Measurements from ENCODE around the gene TRMT112. TPM values are rescaled to one million over a fixed set of nuclear protein-coding genes. Genes with fewer than 3 reads are reported as not detected.

TRMT112 gene
- total RNA-seq (95.6 TPM), polyA plus RNA-seq (100 to 1,000 TPM; 418 to 512 (median 480) TPM)

- peak; percentile 81 for ATAC-seq (ENCODE audit: low read depth in 2 of 2)
- no peaks in the 10 kb centered on the region for H3K9me3 ChIP-seq (ENCODE audit: control insufficient read depth in 2 of 2, low read length in 2 of 2)
- H3K4me1 ChIP-seq (ENCODE audit: control insufficient read depth, insufficient read depth, low read length, poor library complexity, severe bottlenecking) = peaks cover 31% of the 10 kb centered on the region
- peaks cover 27% of the 10 kb centered on the region for H3K36me3 Mint-ChIP-seq
- H3K4me3 Mint-ChIP-seq = peak within 1 kb of the TSS; percentile 93 to 97 (median 96)
- no peaks in the 10 kb centered on the region for H3K27me3 Mint-ChIP-seq
- H3K36me3 ChIP-seq (ENCODE audit: control insufficient read depth, insufficient read depth, low read length) = peaks cover 8% of the 10 kb centered on the region
- peaks cover 0 to 2% (median 0%) of the 10 kb centered on the region in 7 donors for H3K9me3 Mint-ChIP-seq
- peaks cover 0 to 54% (median 32%) of the 10 kb centered on the region in 4 donors for H3K4me1 Mint-ChIP-seq
- DNase-seq = peak; percentile 98
- H3K27me3 ChIP-seq (ENCODE audit: control insufficient read depth, insufficient read depth, low read length) = no peaks in the 10 kb centered on the region
- H3K4me3 ChIP-seq (ENCODE audit: low read depth, low read length) = peak within 1 kb of the TSS; percentile 89
- H3K27ac Mint-ChIP-seq = peak within 1 kb of the TSS; percentile 99 to 100 (median 100)
- H3K27ac ChIP-seq (ENCODE audit: insufficient read depth, low read length, poor library complexity, severe bottlenecking) = peak within 1 kb of the TSS; percentile 98
Measured at GRCh38 chr11:64317325-64317960, at the start of gene TRMT112. Gene TRMT112 (minus strand): TSS chr11:64317559. CDS start chr11:64317526, 33 bp downstream.

- H3K36me3 Mint-ChIP-seq = peaks cover 27% of the 10 kb centered on the region
- H3K27me3 ChIP-seq (ENCODE audit: control insufficient read depth, insufficient read depth, low read length) = no peaks in the 10 kb centered on the region
- no peaks in the 10 kb centered on the region for H3K9me3 Mint-ChIP-seq
- no peak overlapping the region for H3K27ac Mint-ChIP-seq
- DNase-seq (no peak), ATAC-seq (ENCODE audit: low read depth in 2 of 2) (no peak)
- H3K4me1 ChIP-seq (ENCODE audit: control insufficient read depth, insufficient read depth, low read length, poor library complexity, severe bottlenecking) = no peaks in the 10 kb centered on the region
- H3K4me1 Mint-ChIP-seq = peaks cover 0 to 6% (median 4%) of the 10 kb centered on the region in 4 donors
- no peaks in the 10 kb centered on the region for H3K9me3 ChIP-seq (ENCODE audit: control insufficient read depth in 2 of 2, low read length in 2 of 2)
- no peak overlapping the region for H3K27ac ChIP-seq (ENCODE audit: insufficient read depth, low read length, poor library complexity, severe bottlenecking)
- H3K27me3 Mint-ChIP-seq = no peaks in the 10 kb centered on the region
- H3K4me3 Mint-ChIP-seq = peak overlapping the region in 1 of 4 donors; percentile 4
- no peak overlapping the region for H3K4me3 ChIP-seq (ENCODE audit: low read depth, low read length)
- H3K36me3 ChIP-seq (ENCODE audit: control insufficient read depth, insufficient read depth, low read length) = peaks cover 55% of the 10 kb centered on the region
Measured at GRCh38 chr11:64366751-64367150, 49.4 kb upstream of the TRMT112 start.

- DNase-seq = no peak
- Mint-ChIP-seq H3K27ac (no peak overlapping the region), H3K4me3 (no peak overlapping the region), H3K27me3 (no peaks in the 10 kb centered on the region), H3K36me3 (peaks cover 26% of the 10 kb centered on the region), H3K4me1 (peaks cover 0 to 18% (median 10%) of the 10 kb centered on the region in 4 donors), H3K9me3 (no peaks in the 10 kb centered on the region)
- no peaks in the 10 kb centered on the region for H3K27me3 ChIP-seq (ENCODE audit: control insufficient read depth, insufficient read depth, low read length)
- no peak overlapping the region for H3K4me3 ChIP-seq (ENCODE audit: low read depth, low read length)
- H3K9me3 ChIP-seq (ENCODE audit: control insufficient read depth in 2 of 2, low read length in 2 of 2) = no peaks in the 10 kb centered on the region
- ATAC-seq (ENCODE audit: low read depth in 2 of 2) = no peak
- H3K27ac ChIP-seq (ENCODE audit: insufficient read depth, low read length, poor library complexity, severe bottlenecking) = no peak overlapping the region
- H3K4me1 ChIP-seq (ENCODE audit: control insufficient read depth, insufficient read depth, low read length, poor library complexity, severe bottlenecking) = peaks cover 3% of the 10 kb centered on the region
- peaks cover 65% of the 10 kb centered on the region for H3K36me3 ChIP-seq (ENCODE audit: control insufficient read depth, insufficient read depth, low read length)
Measured at GRCh38 chr11:64364911-64365310, 47.6 kb upstream of the TRMT112 start.

- ATAC-seq (ENCODE audit: low read depth in 2 of 2) = no peak
- no peak overlapping the region for H3K27ac ChIP-seq (ENCODE audit: insufficient read depth, low read length, poor library complexity, severe bottlenecking)
- no peaks in the 10 kb centered on the region for H3K9me3 ChIP-seq (ENCODE audit: control insufficient read depth in 2 of 2, low read length in 2 of 2)
Measured at GRCh38 chr11:64364435-64364834, 47.1 kb upstream of the TRMT112 start.

GRCh38 chr11:64362339-64362738 is 45.0 kb upstream of the TRMT112 start:
- H3K9me3 ChIP-seq (ENCODE audit: control insufficient read depth in 2 of 2, low read length in 2 of 2) = no peaks in the 10 kb centered on the region
- no peak overlapping the region for H3K4me3 ChIP-seq (ENCODE audit: low read depth, low read length)
- H3K4me3 Mint-ChIP-seq = peak overlapping the region in 3 of 4 donors; percentile 56 to 83 (median 61)
- H3K27me3 ChIP-seq (ENCODE audit: control insufficient read depth, insufficient read depth, low read length) = no peaks in the 10 kb centered on the region
- H3K9me3 Mint-ChIP-seq = no peaks in the 10 kb centered on the region
- H3K27ac ChIP-seq (ENCODE audit: insufficient read depth, low read length, poor library complexity, severe bottlenecking) = no peak overlapping the region
- H3K36me3 ChIP-seq (ENCODE audit: control insufficient read depth, insufficient read depth, low read length) = peaks cover 57% of the 10 kb centered on the region
- DNase-seq (no peak), ATAC-seq (ENCODE audit: low read depth in 2 of 2) (no peak)
- H3K27me3 Mint-ChIP-seq = no peaks in the 10 kb centered on the region
- H3K4me1 Mint-ChIP-seq = peaks cover 0 to 36% (median 15%) of the 10 kb centered on the region in 4 donors
- H3K27ac Mint-ChIP-seq = no peak overlapping the region
- H3K36me3 Mint-ChIP-seq = peaks cover 24% of the 10 kb centered on the region
- peaks cover 27% of the 10 kb centered on the region for H3K4me1 ChIP-seq (ENCODE audit: control insufficient read depth, insufficient read depth, low read length, poor library complexity, severe bottlenecking)

More at GRCh38 chr11:64364435-64364834, 47.1 kb upstream of the TRMT112 start:
- Mint-ChIP-seq H3K36me3 (peaks cover 24% of the 10 kb centered on the region), H3K4me1 (peaks cover 0 to 23% (median 14%) of the 10 kb centered on the region in 4 donors), H3K27me3 (no peaks in the 10 kb centered on the region), H3K27ac (no peak overlapping the region), H3K4me3 (no peak overlapping the region), H3K9me3 (no peaks in the 10 kb centered on the region)
- Histone ChIP-seq H3K27me3 (ENCODE audit: control insufficient read depth, insufficient read depth, low read length) (no peaks in the 10 kb centered on the region), H3K4me3 (ENCODE audit: low read depth, low read length) (no peak overlapping the region), H3K4me1 (ENCODE audit: control insufficient read depth, insufficient read depth, low read length, poor library complexity, severe bottlenecking) (peaks cover 8% of the 10 kb centered on the region), H3K36me3 (ENCODE audit: control insufficient read depth, insufficient read depth, low read length) (peaks cover 62% of the 10 kb centered on the region)
- no peak for DNase-seq

GRCh38 chr11:64361659-64362058 is 44.3 kb upstream of the TRMT112 start:
- H3K4me3 Mint-ChIP-seq = peak overlapping the region in 2 of 4 donors; percentile 56 to 83
- DNase-seq (no peak), ATAC-seq (ENCODE audit: low read depth in 2 of 2) (no peak)
- Histone ChIP-seq H3K27ac (ENCODE audit: insufficient read depth, low read length, poor library complexity, severe bottlenecking) (no peak overlapping the region), H3K27me3 (ENCODE audit: control insufficient read depth, insufficient read depth, low read length) (no peaks in the 10 kb centered on the region), H3K4me3 (ENCODE audit: low read depth, low read length) (no peak overlapping the region), H3K4me1 (ENCODE audit: control insufficient read depth, insufficient read depth, low read length, poor library complexity, severe bottlenecking) (peaks cover 28% of the 10 kb centered on the region), H3K9me3 (ENCODE audit: control insufficient read depth in 2 of 2, low read length in 2 of 2) (no peaks in the 10 kb centered on the region), H3K36me3 (ENCODE audit: control insufficient read depth, insufficient read depth, low read length) (peaks cover 53% of the 10 kb centered on the region)
- H3K27me3 Mint-ChIP-seq = no peaks in the 10 kb centered on the region
- no peak overlapping the region for H3K27ac Mint-ChIP-seq
- no peaks in the 10 kb centered on the region for H3K9me3 Mint-ChIP-seq
- H3K36me3 Mint-ChIP-seq = peaks cover 21% of the 10 kb centered on the region
- H3K4me1 Mint-ChIP-seq = peaks cover 0 to 38% (median 16%) of the 10 kb centered on the region in 4 donors

GRCh38 chr11:64360448-64360921 is 43.1 kb upstream of the TRMT112 start:
- DNase-seq (no peak), ATAC-seq (ENCODE audit: low read depth in 2 of 2) (no peak)
- peak overlapping the region; percentile 10 for H3K27ac ChIP-seq (ENCODE audit: insufficient read depth, low read length, poor library complexity, severe bottlenecking)
- Mint-ChIP-seq H3K4me1 (peaks cover 0 to 42% (median 19%) of the 10 kb centered on the region in 4 donors), H3K27ac (peak overlapping the region in 1 of 3 donors; percentile 91), H3K9me3 (no peaks in the 10 kb centered on the region), H3K27me3 (no peaks in the 10 kb centered on the region), H3K4me3 (peak overlapping the region; percentile 94 to 97 (median 96)), H3K36me3 (peaks cover 17% of the 10 kb centered on the region)
- H3K4me3 ChIP-seq (ENCODE audit: low read depth, low read length) = no peak overlapping the region
- no peaks in the 10 kb centered on the region for H3K27me3 ChIP-seq (ENCODE audit: control insufficient read depth, insufficient read depth, low read length)
- H3K4me1 ChIP-seq (ENCODE audit: control insufficient read depth, insufficient read depth, low read length, poor library complexity, severe bottlenecking) = peaks cover 28% of the 10 kb centered on the region
- H3K36me3 ChIP-seq (ENCODE audit: control insufficient read depth, insufficient read depth, low read length) = peaks cover 42% of the 10 kb centered on the region
- H3K9me3 ChIP-seq (ENCODE audit: control insufficient read depth in 2 of 2, low read length in 2 of 2) = no peaks in the 10 kb centered on the region
